ENCODE measurements around the gene ESYT3.
"Not testable (repeated sequence)": the region's sequence is repeated elsewhere in the genome, so short reads cannot be mapped to it uniquely, and the experiment has no call there.

ESYT3 gene

DNA sequence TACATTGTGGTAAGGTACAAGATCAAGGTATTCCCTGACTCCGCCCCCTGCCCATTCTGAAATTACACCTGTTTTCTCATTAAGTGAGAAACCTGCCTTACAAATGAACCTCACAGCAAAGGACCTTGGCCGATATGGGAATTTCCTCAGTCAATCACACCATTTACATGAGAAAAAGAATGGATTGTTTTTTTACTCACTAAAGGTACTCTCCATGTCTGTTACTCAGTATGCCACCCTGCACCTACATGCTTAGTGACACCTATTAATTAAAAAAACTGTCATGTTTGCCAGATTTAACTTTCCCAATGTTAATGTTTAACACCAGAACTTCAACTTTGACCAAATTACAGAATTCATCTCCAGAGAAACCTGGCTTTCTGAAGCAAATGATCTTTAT lies 62.0 kb downstream of the ESYT3 start:
- DNase-seq, result no peak

DNA sequence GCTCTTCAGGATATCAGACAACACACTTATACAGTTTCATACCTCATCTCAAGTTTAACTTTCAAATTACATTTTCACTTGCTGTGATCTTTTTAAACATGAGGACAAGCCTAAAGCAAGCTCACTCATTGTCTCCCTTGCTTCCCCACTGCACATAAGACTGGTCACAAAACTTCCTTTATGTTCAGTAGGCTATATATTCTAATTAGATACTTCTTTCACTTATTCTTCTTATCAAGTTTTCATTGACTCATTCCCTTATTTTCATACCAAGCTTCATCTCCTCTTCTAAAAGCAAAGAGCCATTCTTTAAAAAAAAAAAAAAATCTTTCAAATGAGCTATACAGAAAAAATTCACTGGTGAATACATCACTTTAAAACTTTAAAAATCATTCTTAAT lies 62.6 kb downstream of the ESYT3 start:
- no peak for DNase-seq

DNA sequence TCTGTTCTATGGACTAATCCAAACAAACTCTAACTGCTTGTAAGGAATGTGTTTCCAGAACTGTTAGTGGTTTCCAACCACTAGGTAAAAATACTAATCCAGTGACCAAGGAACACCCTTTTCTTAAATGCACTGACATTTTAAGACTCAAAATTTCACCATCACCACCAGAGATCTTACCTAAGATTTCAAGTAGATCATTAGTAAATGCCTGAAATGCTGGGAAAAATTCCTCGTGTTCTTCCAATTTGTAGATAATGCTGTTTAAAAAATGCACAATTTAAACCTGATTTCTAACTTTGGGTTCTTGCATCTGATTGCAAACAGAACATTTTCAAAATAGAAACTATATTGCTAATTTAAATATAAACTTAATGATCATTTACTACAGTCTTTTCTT lies 63.4 kb downstream of the ESYT3 start:
- DNase-seq, result no peak

DNA sequence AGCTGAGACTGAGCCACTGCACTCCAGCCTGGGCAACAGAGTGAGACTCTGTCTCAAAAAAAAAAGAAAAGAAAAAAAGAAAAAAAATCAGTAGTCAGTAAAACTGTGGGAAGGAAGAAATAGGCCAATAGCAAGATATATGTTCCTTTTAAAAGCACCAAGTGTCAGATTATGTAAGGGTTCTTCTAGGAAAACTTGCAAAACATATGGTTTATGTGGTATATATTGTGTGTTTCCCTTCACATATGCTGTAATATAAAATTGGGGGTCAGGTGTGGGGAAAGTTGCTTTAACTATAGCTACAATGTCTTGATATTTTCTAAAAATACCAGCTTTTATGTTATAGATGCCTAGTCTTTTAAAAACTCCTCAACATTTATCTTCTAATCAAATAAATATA lies 64.6 kb downstream of the ESYT3 start:
- DNase-seq, result no peak

DNA sequence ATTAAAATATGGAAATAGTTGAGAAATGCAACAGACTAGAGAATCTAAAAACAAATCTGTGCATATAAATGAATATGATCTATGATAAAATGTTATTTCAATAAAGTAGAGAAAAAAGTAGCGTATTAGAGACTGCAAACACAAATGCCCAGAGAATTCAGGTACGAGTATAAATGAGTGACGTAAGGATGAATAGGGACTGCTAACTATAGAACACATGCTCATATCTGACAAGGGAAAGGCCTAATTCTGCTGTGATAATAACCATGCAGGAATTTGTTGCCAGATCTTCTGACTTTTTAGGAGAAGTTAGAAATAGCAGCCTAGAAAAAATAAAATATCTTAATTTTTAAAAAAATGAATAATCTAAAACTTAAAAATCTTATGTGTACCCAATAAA lies 73.1 kb downstream of the ESYT3 start:
- no peak for DNase-seq

DNA sequence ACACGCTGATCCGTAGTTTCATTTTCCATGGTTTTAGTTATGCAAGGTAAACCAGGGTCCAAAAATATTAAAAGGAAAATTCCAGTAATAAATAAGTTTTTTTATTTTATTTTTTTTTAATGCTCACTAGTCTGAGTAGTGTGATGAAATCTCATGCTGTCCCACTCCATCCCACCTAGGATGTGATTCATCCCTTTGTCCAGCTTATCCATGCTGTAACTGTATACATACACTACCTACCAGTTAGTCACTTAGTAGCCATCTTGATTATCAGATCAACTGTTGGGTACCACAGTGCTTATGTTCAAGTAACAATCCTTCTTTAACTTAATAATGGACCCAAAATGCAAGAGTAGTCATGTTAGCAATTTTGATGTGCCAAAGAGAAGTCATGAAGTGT lies 75.2 kb downstream of the ESYT3 start:
- DNase-seq, result no peak

DNA sequence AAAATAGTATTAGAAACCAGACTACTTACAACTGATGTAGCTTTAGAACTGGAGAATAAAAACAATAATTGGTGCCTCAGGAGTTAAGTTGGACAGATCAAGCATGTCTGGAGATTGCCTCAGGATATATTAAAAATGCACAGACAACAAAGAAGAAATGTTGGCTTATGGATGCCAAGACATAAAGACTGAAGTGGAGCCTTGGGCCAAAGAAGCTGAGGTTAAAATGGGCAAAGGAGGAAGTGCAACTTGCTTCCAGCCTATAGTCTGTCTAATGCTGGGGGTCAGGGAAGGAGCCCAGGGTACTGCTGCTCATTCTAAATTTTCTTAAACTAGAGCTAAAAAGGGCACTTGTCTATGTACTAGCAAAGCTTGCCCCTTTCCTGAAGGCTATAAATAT lies 77.5 kb downstream of the ESYT3 start:
- DNase-seq, result no peak

DNA sequence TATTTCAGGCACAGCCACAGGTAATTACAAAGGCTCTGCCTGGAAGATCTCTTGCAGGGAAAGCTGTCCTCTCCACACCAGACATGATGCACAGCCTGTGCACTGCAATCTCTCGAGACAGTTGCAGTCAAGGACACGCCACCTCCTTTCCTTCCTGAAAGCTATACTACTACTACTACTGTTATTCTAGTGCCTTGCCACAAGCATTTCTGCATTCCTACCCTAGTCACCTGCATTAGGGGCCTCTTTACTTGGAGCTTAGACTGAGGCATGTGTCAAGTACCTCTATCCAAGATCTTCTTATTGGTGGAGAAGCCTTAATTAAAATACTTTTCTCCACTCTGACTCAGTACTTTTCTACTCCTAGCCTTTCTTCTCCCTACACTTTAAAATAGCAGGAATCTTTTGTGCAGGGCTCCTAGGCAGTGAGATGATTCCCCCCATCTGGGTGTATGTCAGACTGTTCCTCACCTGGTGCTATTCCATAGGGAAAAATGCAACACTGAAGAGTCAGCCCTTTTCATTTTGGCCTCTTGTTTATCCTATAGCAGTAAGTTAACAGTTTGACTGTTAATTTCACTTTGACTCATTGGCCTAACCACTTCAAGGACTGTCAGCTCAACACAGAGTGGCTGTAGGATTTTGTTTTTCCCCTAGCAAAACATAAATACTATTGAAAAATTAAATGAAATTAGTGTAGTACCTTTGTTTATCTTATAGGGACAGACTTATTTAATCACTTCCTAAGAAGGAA lies 78.9 kb downstream of the ESYT3 start:
- DNase-seq, result peak; percentile 53

DNA sequence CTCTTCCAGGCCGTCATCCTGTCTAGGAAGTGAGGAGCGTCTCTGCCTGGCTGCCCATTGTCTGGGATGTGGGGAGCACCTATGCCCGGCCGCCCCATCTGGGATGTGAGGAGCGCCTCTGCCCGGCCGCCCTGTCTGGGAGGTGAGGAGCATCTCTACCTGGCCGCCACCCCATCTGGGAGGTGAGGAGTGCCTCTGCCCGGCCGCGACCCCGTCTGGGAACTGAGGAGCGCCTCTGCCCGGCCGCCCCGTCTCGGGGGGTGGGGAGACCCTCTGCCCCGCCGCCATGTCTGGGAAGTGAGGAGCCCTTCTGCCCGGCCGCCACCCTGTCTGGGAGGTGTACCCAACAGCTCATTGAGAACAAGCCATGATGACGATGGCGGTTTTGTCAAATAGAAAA lies 87.0 kb downstream of the ESYT3 start:
- not testable (repeated sequence) for DNase-seq
